GM10266 (cell line): ENCODE results near the gene ATP13A2.
A peak's percentile ranks its signal among the peaks of the same experiment; 100 is the strongest.

Experiments used
- DNase-seq: peaks from one replicate; pipeline ENCODE4 v3.0.0; 2012; ENCODE audit errors: extremely low spot score
- CTCF ChIP-seq: IDR thresholded peaks from 2 replicates; pipeline ENCODE4 v1.5.1; 2012; ENCODE audit warnings: mild to moderate bottlenecking, low read depth; ENCODE audit not compliant: control insufficient read depth, insufficient read depth; ENCODE audit errors: missing control alignments

The ATP13A2 gene

GRCh38 chr1:17055801-17056200 lies 44.1 kb upstream of the ATP13A2 start:
- no peak for TF ChIP-seq CTCF
- no peak for DNase-seq

GRCh38 chr1:17053685-17054410 lies 42.1 kb upstream of the ATP13A2 start, which contains the start of gene SDHB:
SDHB (minus strand) TSS chr1:17054032; CDS start chr1:17054019, 13 bp downstream.
- peak; percentile 95 for DNase-seq
- no peak for TF ChIP-seq CTCF

GRCh38 chr1:17053086-17053684 lies 41.5 kb upstream of the ATP13A2 start:
- DNase-seq, result no peak

GRCh38 chr1:17052641-17053040 lies 40.9 kb upstream of the ATP13A2 start:
- no peak for TF ChIP-seq CTCF
- DNase-seq, result no peak

More at GRCh38 chr1:17053086-17053684, 41.5 kb upstream of the ATP13A2 start:
- TF ChIP-seq CTCF, result no peak

- no peak for DNase-seq
- no peak for TF ChIP-seq CTCF
Measured at GRCh38 chr1:17052038-17052437, 40.3 kb upstream of the ATP13A2 start.

GRCh38 chr1:17047924-17048323 lies 36.2 kb upstream of the ATP13A2 start:
- no peak for TF ChIP-seq CTCF

GRCh38 chr1:17046334-17046657 lies 34.6 kb upstream of the ATP13A2 start:
- TF ChIP-seq CTCF, result no peak
- no peak for DNase-seq

More at GRCh38 chr1:17047924-17048323, 36.2 kb upstream of the ATP13A2 start:
- no peak for DNase-seq
